HepG2 (cell line): ENCODE results near the gene C1orf74. TPM values are rescaled to one million over a fixed set of nuclear protein-coding genes. Genes with fewer than 3 reads are reported as not detected.

ENCODE experiments used
- ATAC-seq: fragments of 200-7000 bp; cut with Tn5 transposase; 3 replicates; pipeline ENCODE4 v1.9.1; 2020; ENCODE audit warnings: mild to moderate bottlenecking, moderate library complexity
- BruUV-seq: library from RNA; stranded (reverse); fragments of 400-500 nt; replicated peaks from 2 replicates; lab custom pipeline; 2021; lab: Mats Ljungman, UMichigan
- CTCF ChIA-PET: fragments of 300-600 bp; formaldehyde crosslinking; extraction: SDS; loops from one replicate; lab custom pipeline; 2021; ENCODE audit warnings: low total read pairs, inconsistent platforms, low intra/inter-chr PET ratio; lab: Yijun Ruan, JAX
- POLR2A ChIA-PET: fragments of 350-600 bp; sonication (Branson Sonifier 250); formaldehyde crosslinking; loops from one replicate; lab custom pipeline; 2020; ENCODE audit warnings: antibody characterized with exemption, inconsistent platforms; lab: Yijun Ruan, JAX
- DNase-seq: peaks from one replicate; pipeline ENCODE4 v3.0.0-alpha.2; 2015; ENCODE audit warnings: low spot score
- FAIRE-seq: peaks from 3 replicates; lab custom pipeline; 2011; peaks lifted over from hg19 to GRCh38; lab: Jason Lieb, UNC
- H2AFZ ChIP-seq: one replicate; pipeline ENCODE4 v1.6.1; 2011; ENCODE audit warnings: low read length, inconsistent platforms
- H3K27ac ChIP-seq: fragments of 300-600 bp; 3 replicates; pipeline ENCODE4 v1.8.0; 2011; ENCODE audit warnings: mixed run types, mild to moderate bottlenecking, mixed read lengths, low read length, inconsistent platforms; ENCODE audit not compliant: insufficient read depth; ENCODE audit errors: extremely low read length
- H3K27me3 ChIP-seq, 2 experiments: fragments of 200-600 bp in 1 of 2; 2 replicates in 1 of 2; 3 replicates in 1 of 2; pipeline versions ENCODE4 v1.6.0 to v1.8.0; 2011; ENCODE audit warnings: low read length in 2 of 2, mild to moderate bottlenecking in 2 of 2, moderate library complexity in 2 of 2, inconsistent platforms in 1 of 2; ENCODE audit not compliant: insufficient read depth in 2 of 2, control insufficient read depth in 1 of 2
- H3K36me3 ChIP-seq, 2 experiments: fragments of 200-600 bp in 1 of 2; replicated peaks in 1 of 2; 2 replicates in 1 of 2; 3 replicates in 1 of 2; pipeline versions ENCODE4 v1.5.1 to v1.8.0; 2011; ENCODE audit warnings: low read length in 2 of 2, inconsistent platforms in 1 of 2; ENCODE audit not compliant: insufficient read depth in 2 of 2, control insufficient read depth in 1 of 2
- H3K4me1 ChIP-seq: 2 replicates; pipeline ENCODE4 v1.5.1; 2012; ENCODE audit warnings: low read length, inconsistent platforms; ENCODE audit not compliant: insufficient read depth
- H3K4me2 ChIP-seq: 2 replicates; pipeline ENCODE4 v1.6.0; 2011; ENCODE audit warnings: low read depth, low read length, inconsistent platforms
- H3K4me3 ChIP-seq, 3 experiments: fragments of 200-600 bp in 1 of 3; sonication (generic), shearing (Covaris generic) in 1 of 3; replicated peaks in 1 of 3; 2 replicates each; pipeline ENCODE4 v1.5.1; 2011 to 2016; ENCODE audit warnings: low read length in 3 of 3, inconsistent platforms in 2 of 3, low read depth in 2 of 3, mild to moderate bottlenecking in 2 of 3, control low read depth in 1 of 3, mixed read lengths in 1 of 3; ENCODE audit not compliant: insufficient read depth in 1 of 3
- H3K79me2 ChIP-seq: one replicate; pipeline ENCODE4 v1.6.1; 2011; ENCODE audit warnings: low read length, inconsistent platforms; ENCODE audit not compliant: insufficient read depth
- H3K9ac ChIP-seq: 2 replicates; pipeline ENCODE4 v1.6.0; 2011; ENCODE audit warnings: mild to moderate bottlenecking, low read depth, low read length, inconsistent platforms; ENCODE audit not compliant: insufficient read depth
- H3K9me3 ChIP-seq: 2 replicates; pipeline ENCODE4 v1.5.1; 2012; ENCODE audit warnings: mild to moderate bottlenecking, low read length
- H4K20me1 ChIP-seq: 2 replicates; pipeline ENCODE4 v1.6.0; 2011; ENCODE audit warnings: inconsistent platforms, mild to moderate bottlenecking, low read length, moderate library complexity; ENCODE audit not compliant: insufficient read depth
- ADNP ChIP-seq: sonication (generic); formaldehyde crosslinking; IDR thresholded peaks from 2 replicates; pipeline ENCODE4 v1.4.0; 2020; ENCODE audit warnings: missing genetic modification reagents
- CEBPB ChIP-seq: IDR thresholded peaks from 2 replicates; pipeline ENCODE4 v1.6.1; 2011; ENCODE audit warnings: low read depth, low read length, improper control_type of control experiment, borderline replicate concordance
- KMT2B ChIP-seq: IDR thresholded peaks from 2 replicates; pipeline ENCODE4 v1.6.1; 2016; ENCODE audit warnings: missing genetic modification reagents, missing compliant biosample characterization
- MAZ ChIP-seq, 2 experiments: sonication (generic) in 1 of 2; formaldehyde crosslinking in 1 of 2; IDR thresholded peaks; 2 replicates each; pipeline versions ENCODE4 v1.5.0 to v1.6.1; 2012 to 2020; ENCODE audit warnings: low read depth in 2 of 2, mild to moderate bottlenecking in 2 of 2, borderline replicate concordance in 1 of 2, improper control_type of control experiment in 1 of 2, low read length in 1 of 2, missing genetic modification reagents in 1 of 2, moderate library complexity in 1 of 2
- ZNF547 ChIP-seq: sonication (generic); formaldehyde crosslinking; IDR thresholded peaks from 2 replicates; pipeline ENCODE4 v1.5.1; 2020; ENCODE audit warnings: mild to moderate bottlenecking, missing genetic modification reagents
- ZNF652 ChIP-seq: IDR thresholded peaks from 2 replicates; pipeline ENCODE4 v1.6.1; 2016; ENCODE audit warnings: low read depth, borderline replicate concordance
- WGBS: methylation state at CpG from one replicate; pipeline ENCODE4 v1.1.6; 2017; ENCODE audit warnings: low lambda C conversion rate; 5-methylcytosine and 5-hydroxymethylcytosine counted together
- in situ Hi-C: cut with HindIII; loops from 2 replicates; pipeline ENCODE4 v1.10.0; 2017; ENCODE audit warnings: low pct_unique_long_range_greater_than_20kb; ENCODE audit not compliant: extremely low pct_ligation_motif_present
- intact Hi-C: fragments of 100-400 bp; cut with micrococcal nuclease; formaldehyde crosslinking; loops from one replicate; pipeline ENCODE4 v1.10.0; 2022; ENCODE audit not compliant: unreplicated experiment
- polyA plus RNA-seq, 8 experiments: library from polyadenylated mRNA; depleted of rRNA in 3 of 8; stranded (reverse) in 7 of 8; unstranded in 1 of 8; fragments of >200 nt; fragmentation: Illumina TruSeq in 4 of 8; extraction: Trizol in 4 of 8; gene quantifications; 2 replicates each; pipeline versions ENCODE4 v1.2.1 to v1.2.3, GENCODE V29; 2011 to 2016; ENCODE audit warnings: low read depth in 4 of 8, missing spikeins in 1 of 8, mixed read lengths in 1 of 8; ENCODE audit not compliant: insufficient read depth in 1 of 8
- total RNA-seq, 5 experiments: library from RNA; depleted of rRNA; stranded (reverse); fragments of >200 nt; fragmentation: Illumina TruSeq; extraction: Trizol; gene quantifications; 2 replicates each; pipeline ENCODE4 v1.2.3, GENCODE V29; 2016; ENCODE audit warnings: low read depth in 1 of 5
- TF ChIP-seq, protein P1 (sequence below): IDR thresholded peaks from 2 replicates; pipeline ENCODE4 v1.6.1; 2016; ENCODE audit warnings: missing biosample characterization, missing genetic modification reagents, low read depth
- TF ChIP-seq, protein P2 (sequence below): sonication (generic); formaldehyde crosslinking; IDR thresholded peaks from 2 replicates; pipeline ENCODE4 v1.4.0; 2020; ENCODE audit warnings: missing genetic modification reagents, borderline replicate concordance
- TF ChIP-seq, protein P3 (sequence below): sonication (generic); formaldehyde crosslinking; IDR thresholded peaks from 2 replicates; pipeline ENCODE4 v1.5.1; 2020; ENCODE audit warnings: mild to moderate bottlenecking, missing genetic modification reagents, borderline replicate concordance

C1orf74 gene
- total and polyA plus RNA-seq, 2 of the 13 experiments (the other 11 are each of a cell fraction or from before 2014, with no cell fraction given), result 0.33 to 0.71 TPM

GRCh38 chr1:209768354-209768774, 16.0 kb downstream of the C1orf74 start:
- FAIRE-seq (no peak), DNase-seq (no peak), ATAC-seq (no peak)
- H2AFZ ChIP-seq, result no peak overlapping the region
- H3K4me1 ChIP-seq, result no peaks in the 10 kb centered on the region
- in situ Hi-C loops (no loop called here), intact Hi-C loops (no loop called here)
- no peak overlapping the region for H3K4me2 ChIP-seq
- no peak overlapping the region for H3K27ac ChIP-seq
- no TSS peak for BruUV-seq
- WGBS, result 23% methylated on average over 6 of the region's 9 CpGs
- peaks cover 1 to 6% of the 10 kb centered on the region in 2 experiments; a peak in 2 of 5 replicates for H3K27me3 ChIP-seq
- TF ChIP-seq KMT2B (CRISPR knock-in tag) (no peak), CEBPB (peak; percentile 64), ZNF547 (no peak)
- TF ChIP-seq, protein P1, sequence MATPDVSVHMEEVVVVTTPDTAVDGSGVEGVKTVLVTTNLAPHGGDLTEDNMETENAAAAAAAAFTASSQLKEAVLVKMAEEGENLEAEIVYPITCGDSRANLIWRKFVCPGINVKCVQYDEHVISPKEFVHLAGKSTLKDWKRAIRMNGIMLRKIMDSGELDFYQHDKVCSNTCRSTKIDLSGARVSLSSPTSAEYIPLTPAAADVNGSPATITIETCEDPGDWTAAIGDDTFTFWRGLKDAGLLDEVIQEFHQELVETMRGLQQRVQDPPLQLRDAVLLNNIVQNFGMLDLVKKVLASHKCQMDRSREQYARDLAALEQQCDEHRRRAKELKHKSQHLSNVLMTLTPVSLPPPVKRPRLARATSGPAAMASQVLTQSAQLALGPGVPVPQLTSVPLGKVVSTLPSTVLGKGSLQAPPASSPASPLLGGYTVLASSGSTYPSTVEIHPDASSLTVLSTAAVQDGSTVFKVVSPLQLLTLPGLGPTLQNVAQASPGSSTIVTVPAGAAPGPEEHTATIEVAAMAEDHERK (CRISPR knock-in tag), result no peak
- H3K4me3 ChIP-seq, result no peak overlapping the region
- peaks cover 8% of the 10 kb centered on the region; the same call in 1 of the 2 replicates for H3K9me3 ChIP-seq
- ChIA-PET CTCF (no interaction called here), POLR2A (no interaction called here)
- H3K79me2 ChIP-seq, result no peaks in the 10 kb centered on the region
- H3K9ac ChIP-seq, result no peak overlapping the region
- no peaks in the 10 kb centered on the region for H3K36me3 ChIP-seq
- H4K20me1 ChIP-seq, result no peaks in the 10 kb centered on the region

GRCh38 chr1:209767706-209768105, 16.7 kb downstream of the C1orf74 start:
- Histone ChIP-seq H3K27ac (no peak overlapping the region), H4K20me1 (no peaks in the 10 kb centered on the region), H3K79me2 (no peaks in the 10 kb centered on the region), H3K4me1 (no peaks in the 10 kb centered on the region), H3K4me3 (no peak overlapping the region), H3K9me3 (peaks cover 8% of the 10 kb centered on the region; the same call in 1 of the 2 replicates), H3K4me2 (no peak overlapping the region), H3K27me3 (peaks cover 1 to 6% of the 10 kb centered on the region in 2 experiments; a peak in 2 of 5 replicates), H3K36me3 (no peaks in the 10 kb centered on the region), H2AFZ (no peak overlapping the region), H3K9ac (no peak overlapping the region)
- ChIA-PET CTCF (no interaction called here), POLR2A (no interaction called here)
- FAIRE-seq, result no peak
- BruUV-seq, result no TSS peak
- TF ChIP-seq, protein P2, sequence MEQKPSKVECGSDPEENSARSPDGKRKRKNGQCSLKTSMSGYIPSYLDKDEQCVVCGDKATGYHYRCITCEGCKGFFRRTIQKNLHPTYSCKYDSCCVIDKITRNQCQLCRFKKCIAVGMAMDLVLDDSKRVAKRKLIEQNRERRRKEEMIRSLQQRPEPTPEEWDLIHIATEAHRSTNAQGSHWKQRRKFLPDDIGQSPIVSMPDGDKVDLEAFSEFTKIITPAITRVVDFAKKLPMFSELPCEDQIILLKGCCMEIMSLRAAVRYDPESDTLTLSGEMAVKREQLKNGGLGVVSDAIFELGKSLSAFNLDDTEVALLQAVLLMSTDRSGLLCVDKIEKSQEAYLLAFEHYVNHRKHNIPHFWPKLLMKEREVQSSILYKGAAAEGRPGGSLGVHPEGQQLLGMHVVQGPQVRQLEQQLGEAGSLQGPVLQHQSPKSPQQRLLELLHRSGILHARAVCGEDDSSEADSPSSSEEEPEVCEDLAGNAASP (CRISPR knock-in tag), result no peak
- no peak for TF ChIP-seq MAZ (IDR thresholded peaks at IDR 0.05; ENCODE audit: borderline replicate concordance, low read depth, low read length)
- no peak for TF ChIP-seq MAZ (CRISPR knock-in tag; IDR thresholded peaks at IDR 0.05; ENCODE audit: low read depth)
- TF ChIP-seq ZNF652 (CRISPR knock-in tag), result no peak
- TF ChIP-seq ADNP, result no peak
- TF ChIP-seq, protein P3, sequence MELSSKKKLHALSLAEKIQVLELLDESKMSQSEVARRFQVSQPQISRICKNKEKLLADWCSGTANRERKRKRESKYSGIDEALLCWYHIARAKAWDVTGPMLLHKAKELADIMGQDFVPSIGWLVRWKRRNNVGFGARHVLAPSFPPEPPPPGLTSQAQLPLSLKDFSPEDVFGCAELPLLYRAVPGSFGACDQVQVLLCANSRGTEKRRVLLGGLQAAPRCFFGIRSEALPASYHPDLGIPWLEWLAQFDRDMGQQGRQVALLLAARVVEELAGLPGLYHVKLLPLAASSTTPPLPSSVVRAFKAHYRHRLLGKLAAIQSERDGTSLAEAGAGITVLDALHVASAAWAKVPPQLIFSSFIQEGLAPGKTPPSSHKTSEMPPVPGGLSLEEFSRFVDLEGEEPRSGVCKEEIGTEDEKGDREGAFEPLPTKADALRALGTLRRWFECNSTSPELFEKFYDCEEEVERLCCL, result no peak
- intact Hi-C loops, result no loop called here
- in situ Hi-C loops, result no loop called here
- DNase-seq, result no peak
- ATAC-seq, result no peak
